HG02642 (cell line): ENCODE measurements around the gene PPP1R7.

ENCODE experiments used
- ATAC-seq: cut with Tn5 transposase; IDR thresholded peaks from one replicate; pipeline ENCODE4 v1.9.1; 2021; ENCODE audit warnings: mild to moderate bottlenecking; ENCODE audit not compliant: unreplicated experiment, poor library complexity

Gene PPP1R7

DNA sequence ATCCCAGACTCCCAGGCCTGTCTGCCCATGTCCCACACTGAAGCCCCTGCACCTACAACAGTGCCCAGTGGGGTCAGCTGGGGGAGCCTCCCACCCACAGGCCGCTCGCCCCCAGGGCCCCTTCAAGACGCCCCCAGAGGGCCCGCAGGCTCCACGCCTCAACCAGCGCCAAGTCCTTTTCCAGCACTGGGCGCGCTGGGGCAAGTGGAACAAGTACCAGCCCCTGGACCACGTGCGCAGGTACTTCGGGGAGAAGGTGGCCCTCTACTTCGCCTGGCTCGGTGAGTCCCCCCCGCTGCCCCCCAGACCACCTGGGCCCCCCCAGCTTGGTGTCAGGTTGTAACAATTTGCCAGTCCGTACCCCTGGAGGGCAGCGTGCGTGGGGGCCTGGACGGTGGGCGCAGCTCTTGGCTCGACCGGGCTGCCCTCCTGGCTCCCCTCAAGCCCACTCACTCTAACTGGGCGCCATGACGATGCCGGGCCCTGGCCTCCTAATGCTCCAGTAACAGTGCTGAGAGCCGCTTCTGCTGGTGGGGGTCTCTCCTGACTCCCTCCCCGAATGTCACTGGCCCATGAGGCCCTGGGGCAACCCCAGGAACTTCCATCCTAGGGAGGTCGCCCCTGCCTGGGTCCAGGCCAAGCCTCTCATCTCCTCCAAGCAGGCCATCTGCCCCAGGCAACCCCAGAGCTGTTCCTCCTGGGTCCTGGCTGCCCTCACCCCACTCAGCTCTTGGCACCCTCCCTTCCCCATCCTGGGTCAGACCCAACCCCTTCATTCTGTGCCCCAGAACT, 53.1 kb downstream of the PPP1R7 start:
- ATAC-seq = no peak

- no peak for ATAC-seq
These were observed 53.7 kb downstream of the PPP1R7 start for GRCh38 chr2:241204010-241204384.

GRCh38 chr2:241204490-241204889, 54.2 kb downstream of the PPP1R7 start:
- ATAC-seq = no peak

DNA sequence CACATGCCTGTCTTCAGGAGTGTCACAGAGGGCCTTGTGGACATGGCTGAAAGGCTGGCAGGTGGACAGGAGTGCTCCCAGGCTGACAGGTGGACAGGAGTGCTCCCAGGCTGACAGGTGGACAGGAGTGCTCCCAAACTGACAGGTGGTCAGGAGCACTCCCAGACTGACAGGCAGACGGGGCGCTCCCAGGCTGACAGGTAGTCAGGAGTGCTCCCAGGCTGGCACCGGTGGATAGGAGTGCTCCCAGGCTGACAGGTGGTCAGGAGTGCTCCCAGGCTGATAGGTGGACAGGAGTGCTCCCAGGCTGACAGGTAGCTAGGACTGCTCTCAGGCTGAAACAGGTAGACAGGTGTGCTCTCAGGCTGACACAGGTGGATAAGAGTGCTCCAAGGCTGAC, 54.8 kb downstream of the PPP1R7 start:
- no peak for ATAC-seq

DNA sequence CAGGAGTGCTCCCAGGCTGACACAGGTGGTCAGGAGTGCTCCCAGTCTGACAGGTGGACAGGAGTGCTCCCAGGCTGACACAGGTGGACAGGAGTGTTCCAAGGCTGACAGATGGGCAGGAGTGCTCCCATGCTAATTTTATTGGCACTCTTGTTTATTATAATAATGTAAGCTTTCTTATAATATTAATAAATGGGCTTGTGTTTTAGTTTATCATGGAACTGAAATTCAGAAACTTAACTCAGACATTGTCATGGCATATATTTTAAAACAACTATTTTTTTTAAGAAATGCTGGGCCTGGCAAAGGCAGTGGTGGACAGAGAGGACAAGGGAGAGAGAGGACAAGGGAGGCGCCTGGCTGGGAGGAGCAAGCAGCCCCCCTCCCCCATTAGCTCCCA, 56.9 kb downstream of the PPP1R7 start:
- ATAC-seq = no peak

DNA sequence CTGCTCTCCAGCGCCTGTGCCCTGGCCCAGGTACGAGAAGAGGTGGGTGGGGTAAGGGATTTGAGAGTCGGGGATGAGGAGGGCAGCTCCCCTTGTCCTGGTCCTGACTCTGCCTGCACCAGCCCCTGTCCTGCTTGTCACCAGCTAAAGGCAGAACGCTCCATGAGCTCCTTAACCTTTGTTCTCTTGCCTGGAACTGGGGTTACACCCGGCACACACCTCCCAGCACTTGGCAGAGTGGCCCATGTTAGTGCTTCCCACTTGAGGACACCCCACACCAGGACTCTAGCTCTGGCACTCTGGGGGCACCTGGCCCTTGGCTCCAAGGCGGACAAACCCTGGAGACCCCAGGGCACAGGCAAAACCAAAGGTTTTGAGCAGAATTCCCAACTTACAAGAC, 57.4 kb downstream of the PPP1R7 start:
- ATAC-seq = no peak

- ATAC-seq = no peak
These were observed 57.8 kb downstream of the PPP1R7 start for GRCh38 chr2:241208058-241208457.

DNA sequence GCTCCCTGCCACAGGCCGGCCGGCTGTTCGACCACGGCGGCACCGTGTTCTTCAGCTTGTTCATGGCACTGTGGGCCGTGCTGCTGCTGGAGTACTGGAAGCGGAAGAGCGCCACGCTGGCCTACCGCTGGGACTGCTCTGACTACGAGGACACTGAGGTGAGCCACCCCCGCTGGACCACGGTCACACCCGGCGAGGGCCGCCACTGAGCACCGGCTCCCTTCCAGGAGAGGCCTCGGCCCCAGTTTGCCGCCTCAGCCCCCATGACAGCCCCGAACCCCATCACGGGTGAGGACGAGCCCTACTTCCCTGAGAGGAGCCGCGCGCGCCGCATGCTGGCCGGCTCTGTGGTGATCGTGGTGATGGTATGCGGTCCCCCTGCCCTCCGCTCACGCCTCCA, 59.0 kb downstream of the PPP1R7 start:
- no peak for ATAC-seq

- no peak for ATAC-seq
These were observed 61.0 kb downstream of the PPP1R7 start for GRCh38 chr2:241211276-241211675.

DNA sequence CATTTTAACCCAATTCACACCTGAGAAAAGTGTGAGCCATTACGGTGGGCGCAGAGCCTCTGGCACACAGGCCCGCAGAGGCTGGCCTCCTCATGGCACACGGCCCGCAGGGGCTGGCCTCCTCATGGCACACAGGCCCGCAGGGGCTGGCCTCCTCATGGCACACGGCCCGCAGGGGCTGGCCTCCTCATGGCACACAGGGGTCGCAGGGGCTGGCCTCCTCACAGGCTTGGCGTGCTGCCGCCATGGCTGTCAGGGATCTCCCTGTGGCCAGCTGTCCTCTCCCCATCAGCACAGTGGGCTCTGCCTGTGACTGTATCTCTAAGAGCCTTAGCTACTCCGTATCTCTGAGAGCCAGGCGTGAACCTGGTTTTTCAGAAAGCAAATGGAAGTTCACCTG, 62.8 kb downstream of the PPP1R7 start:
- no peak for ATAC-seq

DNA sequence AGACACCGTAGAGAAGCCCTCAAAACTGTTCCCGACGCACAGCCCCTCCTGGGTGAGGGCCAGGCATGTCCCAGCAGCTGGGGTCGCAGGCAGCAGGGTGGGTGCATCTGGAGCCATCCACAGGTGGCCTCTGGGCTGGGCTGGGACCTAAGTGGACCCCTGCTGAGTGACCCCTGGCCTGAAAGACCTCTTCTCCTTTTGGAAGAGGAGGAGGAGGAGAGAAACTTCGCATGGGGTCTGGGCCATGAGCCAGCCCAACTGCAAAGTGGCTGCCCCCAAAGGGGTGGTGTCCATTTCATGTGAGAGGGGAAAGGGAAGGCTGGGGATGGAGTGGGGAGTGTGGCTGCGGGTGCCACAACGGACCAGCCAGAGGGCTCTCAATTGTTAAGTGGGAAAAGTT, 63.3 kb downstream of the PPP1R7 start:
- ATAC-seq = no peak

DNA sequence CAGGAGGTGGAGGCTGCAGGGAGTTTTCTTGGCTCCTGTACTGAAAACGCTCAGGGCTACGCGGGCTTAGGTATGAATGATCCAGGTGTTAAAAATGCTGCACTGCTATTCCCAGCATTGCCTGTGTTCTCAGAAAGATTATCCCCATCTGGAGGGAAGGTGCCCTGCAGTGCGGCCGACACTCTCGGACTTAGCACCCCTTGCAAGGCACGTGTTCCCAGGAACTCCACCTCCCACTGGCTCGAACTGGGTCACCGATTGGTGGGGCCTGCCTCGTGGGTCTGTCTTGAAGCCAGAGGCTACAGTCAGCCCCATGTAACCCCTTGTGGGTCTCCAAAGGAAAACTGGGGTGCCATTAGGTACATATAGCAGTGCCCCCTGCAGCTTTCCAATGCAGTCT, 63.9 kb downstream of the PPP1R7 start:
- ATAC-seq = no peak

- no peak for ATAC-seq
These were observed 64.5 kb downstream of the PPP1R7 start for GRCh38 chr2:241214766-241215165.

- no peak for ATAC-seq
These were observed 65.2 kb downstream of the PPP1R7 start for GRCh38 chr2:241215421-241215820.

- no peak for ATAC-seq
These were observed 66.0 kb downstream of the PPP1R7 start for GRCh38 chr2:241216211-241216761.

DNA sequence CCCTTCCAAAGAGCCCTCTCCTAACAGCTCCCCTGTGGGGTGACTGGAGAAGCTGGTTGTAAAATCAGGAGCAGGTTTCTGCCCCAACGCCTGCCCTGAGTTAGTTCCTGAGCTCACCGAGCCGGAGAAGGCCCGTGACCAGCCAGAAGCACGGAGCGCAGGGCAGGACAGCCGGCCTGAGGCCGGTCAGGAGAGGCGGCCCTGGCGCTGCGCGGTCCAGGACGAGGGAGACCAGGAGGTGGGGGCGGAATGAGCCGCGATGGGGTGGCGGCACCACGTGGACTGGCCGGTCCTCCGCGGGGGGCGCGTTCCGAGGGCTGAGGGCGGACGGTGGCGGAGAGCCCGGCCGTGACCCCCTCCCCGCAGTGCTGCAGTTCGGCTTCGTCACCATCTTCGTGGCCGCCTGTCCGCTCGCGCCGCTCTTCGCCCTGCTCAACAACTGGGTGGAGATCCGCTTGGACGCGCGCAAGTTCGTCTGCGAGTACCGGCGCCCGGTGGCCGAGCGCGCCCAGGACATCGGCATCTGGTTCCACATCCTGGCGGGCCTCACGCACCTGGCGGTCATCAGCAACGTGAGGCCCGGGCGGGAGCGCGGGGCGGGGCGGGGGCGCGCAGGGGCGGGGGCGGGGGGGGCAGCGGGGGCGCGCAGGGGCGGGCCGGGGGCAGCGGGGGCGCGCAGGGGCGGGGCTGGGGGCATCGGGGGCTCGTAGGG, 67.2 kb downstream of the PPP1R7 start:
- peak; percentile 49 for ATAC-seq

GRCh38 chr2:241218131-241219029, 68.1 kb downstream of the PPP1R7 start:
- no peak for ATAC-seq

- no peak for ATAC-seq
These were observed 68.7 kb downstream of the PPP1R7 start for GRCh38 chr2:241219030-241219382.

DNA sequence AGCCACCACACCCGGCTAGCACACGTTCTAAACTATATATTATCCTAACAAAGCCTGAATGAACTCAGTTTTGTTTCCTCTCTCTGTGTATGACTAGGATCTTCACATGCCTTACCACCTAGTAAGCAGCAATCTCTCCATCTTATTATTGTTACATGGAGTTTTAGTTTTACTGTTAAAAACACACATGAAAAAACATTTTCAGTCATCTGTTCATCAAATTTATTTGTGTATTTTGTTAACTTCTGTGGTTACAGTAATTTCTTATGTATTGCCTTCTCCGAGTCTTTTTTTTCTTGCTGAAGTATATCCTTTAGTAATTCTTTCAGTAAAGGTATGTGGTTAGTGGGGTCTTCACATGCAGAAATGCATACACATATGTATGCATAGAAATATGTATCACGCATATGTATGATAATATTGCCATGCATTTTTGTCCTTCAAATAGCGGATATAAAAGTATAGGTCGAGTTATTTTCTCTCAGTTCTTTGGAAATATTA, 69.6 kb downstream of the PPP1R7 start:
- ATAC-seq = no peak

GRCh38 chr2:241223211-241224017, 73.1 kb downstream of the PPP1R7 start:
- ATAC-seq = no peak
